GM12864 (cell line): ENCODE measurements around the gene TBL2.
"Not testable (repeated sequence)": the region's sequence is repeated elsewhere in the genome, so short reads cannot be mapped to it uniquely, and the experiment has no call there.

Source experiments
- DNase-seq: peaks from one replicate; pipeline ENCODE4 v3.0.0-alpha.2; 2011; ENCODE audit warnings: low read depth
- H3K4me3 ChIP-seq: 2 replicates; pipeline ENCODE4 v1.5.1; 2011; ENCODE audit warnings: mild to moderate bottlenecking, low read depth, low read length, control low read depth
- CTCF ChIP-seq: IDR thresholded peaks from 2 replicates; pipeline ENCODE4 v1.5.1; 2011; ENCODE audit warnings: low read depth, mild to moderate bottlenecking, moderate library complexity, low read length, control low read depth, inconsistent platforms; ENCODE audit errors: missing control alignments

Gene TBL2

GRCh38 chr7:73549176-73549575 lies 29.2 kb downstream of the TBL2 start:
- no peak for DNase-seq
- H3K4me3 ChIP-seq, result no peak overlapping the region
- TF ChIP-seq CTCF, result no peak

GRCh38 chr7:73547841-73548240 lies 30.5 kb downstream of the TBL2 start:
- no peak for DNase-seq
- no peak overlapping the region for H3K4me3 ChIP-seq
- TF ChIP-seq CTCF, result no peak

GRCh38 chr7:73544678-73545077 lies 33.7 kb downstream of the TBL2 start:
- no peak for DNase-seq
- TF ChIP-seq CTCF, result no peak
- no peak overlapping the region for H3K4me3 ChIP-seq

- DNase-seq, result no peak
- H3K4me3 ChIP-seq, result no peak overlapping the region
- no peak for TF ChIP-seq CTCF
Measured at GRCh38 chr7:73541722-73542121, 36.7 kb downstream of the TBL2 start.

- no peak overlapping the region for H3K4me3 ChIP-seq
- DNase-seq, result no peak
- TF ChIP-seq CTCF, result no peak
Measured at GRCh38 chr7:73539709-73540108, 38.7 kb downstream of the TBL2 start.

GRCh38 chr7:73538510-73538909 lies 39.9 kb downstream of the TBL2 start:
- H3K4me3 ChIP-seq, DNase-seq: not testable (repeated sequence)

- DNase-seq, result no peak
- no peak for TF ChIP-seq CTCF
- H3K4me3 ChIP-seq, result no peak overlapping the region
Measured at GRCh38 chr7:73537051-73537450, 41.3 kb downstream of the TBL2 start.

GRCh38 chr7:73536479-73536878 lies 41.9 kb downstream of the TBL2 start:
- no peak for DNase-seq
- no peak for TF ChIP-seq CTCF
- no peak overlapping the region for H3K4me3 ChIP-seq

- DNase-seq, H3K4me3 ChIP-seq: not testable (repeated sequence)
Measured at GRCh38 chr7:73535918-73536317, 42.5 kb downstream of the TBL2 start.
